Stimulated activated CD8-positive, alpha-beta memory T cell treated with anti-CD3 and anti-CD28 coated beads, Interleukin-12 subunit alpha, Interleukin-12 subunit beta, amount 100 ng/mL, for 24 hours (primary cell): ENCODE data around the gene CELF4.

Experiments used
- DNase-seq: peaks from one replicate; pipeline ENCODE4 v3.0.0-alpha.2; 2020; ENCODE audit errors: extremely low read depth

CELF4 gene

GRCh38 chr18:37565101-37565976 lies at the start of gene CELF4:
CELF4 (minus strand) TSS chr18:37565798.
- DNase-seq, result no peak

GRCh38 chr18:37613253-37613565 lies 47.6 kb upstream of the CELF4 start:
- no peak for DNase-seq

- no peak for DNase-seq
Measured at GRCh38 chr18:37612524-37613252, 47.1 kb upstream of the CELF4 start.

GRCh38 chr18:37611614-37612279 lies 46.1 kb upstream of the CELF4 start:
- DNase-seq, result no peak

GRCh38 chr18:37608876-37609275 lies 43.3 kb upstream of the CELF4 start:
- DNase-seq, result no peak

GRCh38 chr18:37607281-37607680 lies 41.7 kb upstream of the CELF4 start:
- no peak for DNase-seq

- no peak for DNase-seq
Measured at GRCh38 chr18:37604032-37604431, 38.4 kb upstream of the CELF4 start.

GRCh38 chr18:37598966-37599896 lies 33.6 kb upstream of the CELF4 start:
- no peak for DNase-seq

GRCh38 chr18:37598396-37598795 lies 32.8 kb upstream of the CELF4 start:
- no peak for DNase-seq

GRCh38 chr18:37590346-37590745 lies 24.7 kb upstream of the CELF4 start:
- DNase-seq, result no peak

- no peak for DNase-seq
Measured at GRCh38 chr18:37588289-37588688, 22.7 kb upstream of the CELF4 start.

GRCh38 chr18:37586656-37587225 lies 21.1 kb upstream of the CELF4 start:
- no peak for DNase-seq

- no peak for DNase-seq
Measured at GRCh38 chr18:37584952-37585695, 19.5 kb upstream of the CELF4 start.

GRCh38 chr18:37584217-37584616 lies 18.6 kb upstream of the CELF4 start:
- DNase-seq, result no peak

- DNase-seq, result no peak
Measured at GRCh38 chr18:37582261-37582660, 16.7 kb upstream of the CELF4 start.

GRCh38 chr18:37578886-37579513 lies 13.4 kb upstream of the CELF4 start:
- no peak for DNase-seq

GRCh38 chr18:37578182-37578678 lies 12.6 kb upstream of the CELF4 start:
- DNase-seq, result no peak

- no peak for DNase-seq
Measured at GRCh38 chr18:37577051-37577611, 11.5 kb upstream of the CELF4 start.

GRCh38 chr18:37575646-37576045 lies 10.0 kb upstream of the CELF4 start:
- no peak for DNase-seq

- DNase-seq, result no peak
Measured at GRCh38 chr18:37574113-37574512, 8.5 kb upstream of the CELF4 start.
